UCSD-AML1 (cell line): Measurements from ENCODE around the gene OR2A42.
"Not testable (repeated sequence)": the region's sequence is repeated elsewhere in the genome, so short reads cannot be mapped to it uniquely, and the experiment has no call there.

Source experiments
- DNase-seq: peaks from one replicate; lab custom pipeline; 2025; ENCODE audit not compliant: unreplicated experiment; lab: John Stamatoyannopoulos, UW

The OR2A42 gene, protein sequence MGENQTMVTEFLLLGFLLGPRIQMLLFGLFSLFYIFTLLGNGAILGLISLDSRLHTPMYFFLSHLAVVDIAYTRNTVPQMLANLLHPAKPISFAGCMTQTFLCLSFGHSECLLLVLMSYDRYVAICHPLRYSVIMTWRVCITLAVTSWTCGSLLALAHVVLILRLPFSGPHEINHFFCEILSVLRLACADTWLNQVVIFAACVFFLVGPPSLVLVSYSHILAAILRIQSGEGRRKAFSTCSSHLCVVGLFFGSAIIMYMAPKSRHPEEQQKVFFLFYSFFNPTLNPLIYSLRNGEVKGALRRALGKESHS

DNA sequence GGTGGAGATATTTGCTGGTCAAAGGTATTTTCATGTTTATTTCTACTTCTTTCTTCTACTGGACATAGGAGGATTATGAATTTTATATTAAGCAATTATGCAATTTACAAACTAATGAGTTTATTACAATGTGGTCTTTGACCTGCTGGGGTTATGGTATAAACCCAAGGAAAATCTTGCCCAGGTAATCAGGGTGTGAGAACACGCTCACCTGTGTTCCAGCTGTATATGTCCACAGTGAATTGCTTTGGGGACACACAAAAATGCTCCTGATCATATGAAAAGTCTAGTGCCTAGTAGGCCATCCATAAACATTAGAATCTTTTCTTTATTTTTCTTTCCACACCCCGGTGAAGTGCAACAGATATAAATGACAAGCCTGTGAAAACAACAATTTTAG is at the start of gene OR2A42:
TSS of gene OR2A42 (minus strand) at position 241 of the 400 bp plus-strand sequence. CDS start 6,762 bp downstream, outside the sequence.
- not testable (repeated sequence) for DNase-seq

DNA sequence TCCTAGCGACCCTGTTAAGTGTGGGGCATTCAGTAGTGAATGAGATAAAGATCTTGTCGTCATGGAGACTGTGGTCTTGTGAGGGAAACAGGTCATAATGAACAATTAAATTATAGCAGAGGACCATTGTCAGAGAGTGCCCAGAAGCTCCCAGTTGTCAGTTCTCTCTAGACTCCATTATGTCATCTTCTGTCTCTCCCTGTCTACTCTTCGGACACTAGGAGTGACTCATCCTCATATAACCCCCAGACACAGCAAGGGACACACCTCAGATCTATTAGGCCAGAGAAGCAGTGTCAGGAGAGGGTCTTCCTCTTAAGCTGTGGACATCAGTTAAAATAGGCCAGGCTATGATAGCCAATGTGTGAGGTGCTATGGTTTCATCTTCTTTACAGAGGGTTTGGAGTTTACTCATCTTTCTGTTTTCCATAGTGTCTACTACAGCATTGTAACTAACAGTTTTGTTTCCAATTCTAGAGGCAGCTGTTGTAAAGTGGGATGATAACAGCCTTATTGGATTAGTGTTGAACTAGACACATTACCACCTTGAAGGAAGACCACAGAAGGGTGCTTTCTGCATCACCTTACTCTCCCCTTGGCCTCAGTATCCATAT is 47.9 kb upstream of the OR2A42 start:
- DNase-seq = not testable (repeated sequence)

DNA sequence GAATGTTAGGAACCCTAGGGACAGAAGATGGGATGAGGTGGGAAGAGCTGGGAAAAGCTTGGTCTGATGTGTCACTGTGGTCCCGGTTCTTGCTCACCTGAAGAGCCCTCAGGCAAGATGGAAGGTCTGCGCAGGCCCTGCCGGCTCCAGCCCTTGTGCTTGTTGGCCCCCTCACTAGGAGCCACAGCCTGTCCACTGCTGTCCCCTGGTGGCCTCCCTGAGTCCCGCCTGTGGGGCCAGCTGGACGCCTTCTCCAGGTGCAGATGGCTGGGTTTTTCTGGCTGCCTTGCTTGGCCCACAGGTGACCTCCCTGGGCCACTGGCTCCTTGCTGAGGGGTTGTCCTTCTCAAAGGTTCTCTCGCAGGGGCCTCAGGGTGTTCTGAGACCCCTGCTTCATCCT is 44.3 kb upstream of the OR2A42 start:
- not testable (repeated sequence) for DNase-seq

DNA sequence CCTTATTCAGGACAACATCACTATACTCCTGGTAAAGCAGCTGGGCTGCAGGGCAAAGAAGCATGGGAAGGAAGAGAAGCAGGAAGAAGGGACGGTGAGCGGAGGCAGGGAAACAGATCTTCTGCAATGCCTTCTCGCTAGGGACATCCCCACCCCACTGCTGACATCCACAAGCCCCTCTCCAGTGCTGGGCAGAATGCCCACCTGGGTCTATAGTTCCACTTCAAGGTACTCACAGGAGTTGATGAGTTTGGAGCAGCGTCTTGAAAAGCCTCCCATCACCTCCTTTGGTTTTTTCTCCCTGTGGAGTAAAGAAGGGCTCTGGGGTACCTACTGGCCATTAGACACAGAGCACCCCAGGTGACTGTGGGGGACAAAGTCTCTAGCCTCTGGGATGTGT is 43.1 kb upstream of the OR2A42 start:
- DNase-seq = not testable (repeated sequence)

DNA sequence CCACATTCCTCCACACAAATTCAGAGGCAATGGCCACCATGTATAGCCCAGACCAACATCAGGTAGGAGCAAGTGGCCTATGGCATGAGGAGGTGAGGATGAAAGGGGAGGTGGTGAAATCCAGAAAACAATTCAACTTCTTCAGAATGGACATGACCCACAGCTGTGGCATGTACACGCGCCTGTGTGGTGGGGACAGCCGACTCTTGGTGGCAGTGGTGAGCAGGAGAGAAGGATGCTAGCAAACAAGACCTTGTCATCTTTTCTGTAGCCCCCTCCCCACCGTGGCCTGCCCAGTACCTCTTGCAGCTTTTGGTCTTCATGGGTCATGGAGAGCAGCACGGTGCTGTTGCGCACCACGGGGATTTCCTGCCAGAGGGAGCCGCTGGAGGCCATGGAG is 42.6 kb upstream of the OR2A42 start:
- not testable (repeated sequence) for DNase-seq

DNA sequence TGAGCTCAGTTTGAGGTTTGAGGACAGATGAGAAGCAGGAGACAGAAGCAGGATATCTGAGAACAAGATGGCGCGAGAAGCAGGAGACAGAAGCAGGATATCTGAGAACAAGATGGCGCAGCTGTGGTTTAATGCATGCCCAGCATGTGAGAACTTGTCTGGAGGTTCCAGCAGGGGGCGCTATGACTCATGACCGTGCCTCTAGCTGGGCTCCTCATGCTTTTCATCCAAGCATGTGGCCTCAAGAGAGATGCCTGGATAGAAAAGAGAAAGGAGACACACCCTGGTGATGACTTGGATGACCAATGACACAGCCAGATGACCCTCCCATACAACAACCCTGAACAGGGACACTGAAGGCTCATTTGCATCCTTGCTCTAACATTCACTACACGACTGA is 40.6 kb upstream of the OR2A42 start:
- not testable (repeated sequence) for DNase-seq

DNA sequence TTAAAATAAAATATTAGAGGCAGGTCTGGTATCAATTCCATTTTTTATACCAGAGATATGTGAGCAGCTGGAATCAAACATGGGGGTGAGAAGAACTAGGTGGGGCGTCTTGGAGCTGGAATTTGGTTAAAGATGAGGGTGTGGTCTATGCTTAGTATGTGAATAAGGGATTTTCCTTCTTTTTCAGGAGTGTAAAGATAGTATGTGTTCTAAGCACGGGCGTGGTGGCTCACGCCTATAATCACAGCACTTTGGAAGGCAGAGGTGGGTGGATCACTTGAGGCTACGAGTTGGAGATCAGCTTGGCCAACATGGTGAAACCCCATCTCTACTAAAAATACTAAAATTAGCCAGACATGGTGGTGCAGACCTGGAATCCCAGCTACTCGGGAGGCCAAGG is 35.9 kb upstream of the OR2A42 start:
- DNase-seq = not testable (repeated sequence)

DNA sequence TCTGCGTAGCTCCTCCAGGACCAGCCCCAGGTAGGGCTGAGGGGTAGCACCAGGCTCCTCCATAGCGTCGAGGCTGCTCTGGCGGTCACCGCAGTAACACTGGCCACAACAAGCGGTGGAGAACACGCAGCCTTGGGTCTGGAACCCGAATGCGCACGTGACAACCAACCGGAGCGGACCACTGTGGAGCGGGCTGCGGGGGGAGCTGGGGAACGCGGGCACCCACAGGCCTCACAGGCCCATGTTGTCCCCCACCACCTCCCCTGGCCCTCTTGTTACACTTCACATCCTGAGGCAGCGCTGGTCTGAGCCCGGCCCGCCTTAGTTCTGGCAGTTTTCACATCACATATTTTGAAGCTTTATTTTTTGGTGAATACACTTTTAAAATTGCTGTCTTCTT is 29.8 kb upstream of the OR2A42 start, which contains the start of gene CTAGE8:
TSS of gene CTAGE8 (minus strand) at position 101 of the 400 bp plus-strand sequence. CDS start at position 63, 38 bp downstream.
- DNase-seq = not testable (repeated sequence)

DNA sequence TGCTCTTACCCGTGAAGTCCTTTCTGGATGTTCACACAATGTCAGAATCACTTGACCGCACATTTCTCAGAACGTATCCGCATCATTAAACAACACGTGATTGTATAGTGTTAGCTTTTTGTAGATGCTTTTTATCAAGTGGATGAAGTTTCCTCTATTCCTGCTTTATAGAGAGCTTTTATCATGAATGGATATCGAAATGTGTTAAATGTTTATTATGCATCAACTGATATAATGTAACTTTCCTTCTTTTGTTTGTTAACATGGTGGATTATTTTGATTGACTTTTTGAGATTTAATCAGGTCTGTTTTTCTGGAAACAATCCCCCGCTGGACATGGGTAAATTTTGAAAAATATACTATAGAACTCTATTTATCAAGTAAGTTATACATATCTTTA is 25.3 kb upstream of the OR2A42 start, which contains the start of gene OR2A7:
TSS of gene OR2A7 (minus strand) at position 101 of the 400 bp plus-strand sequence. CDS start 5,164 bp downstream, outside the sequence.
- not testable (repeated sequence) for DNase-seq

DNA sequence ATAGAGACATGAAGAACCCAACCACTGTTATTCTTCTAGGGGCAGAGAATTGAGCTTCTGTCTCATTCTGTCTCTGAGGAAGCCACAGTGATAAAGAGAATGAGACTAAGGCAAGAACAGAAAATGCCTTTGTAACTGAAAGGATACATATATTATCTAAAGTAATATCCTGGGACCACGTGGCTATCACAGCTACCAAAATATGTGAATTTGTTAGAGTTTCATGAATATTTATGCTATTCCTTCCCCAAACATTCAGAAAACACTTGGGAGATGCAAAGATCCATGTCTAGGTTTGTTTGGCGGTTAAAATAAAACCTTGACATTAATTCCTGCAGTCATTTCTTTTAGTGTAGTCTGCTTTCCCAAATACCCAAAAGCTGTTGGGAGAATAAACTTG is 22.7 kb upstream of the OR2A42 start:
- DNase-seq = not testable (repeated sequence)

DNA sequence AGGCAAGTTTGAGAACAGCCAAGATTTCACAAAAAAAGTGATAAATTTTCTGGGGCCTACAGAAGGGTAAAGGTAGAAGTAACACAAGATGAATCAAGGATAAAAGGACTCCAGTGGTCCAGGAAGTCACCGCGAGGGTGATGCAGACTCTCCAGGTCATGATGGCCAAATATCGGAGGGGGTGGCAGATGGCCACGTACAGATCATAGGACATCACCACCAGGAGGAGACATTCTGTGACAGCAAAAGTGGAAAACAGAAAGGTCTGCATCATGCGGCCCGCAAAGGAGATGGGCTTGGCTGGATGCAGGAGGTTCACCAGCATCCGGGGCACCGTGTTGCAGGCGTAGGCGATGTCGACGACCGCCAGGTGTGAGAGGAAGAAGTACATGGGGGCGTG is 19.7 kb upstream of the OR2A42 start:
- DNase-seq = not testable (repeated sequence)

DNA sequence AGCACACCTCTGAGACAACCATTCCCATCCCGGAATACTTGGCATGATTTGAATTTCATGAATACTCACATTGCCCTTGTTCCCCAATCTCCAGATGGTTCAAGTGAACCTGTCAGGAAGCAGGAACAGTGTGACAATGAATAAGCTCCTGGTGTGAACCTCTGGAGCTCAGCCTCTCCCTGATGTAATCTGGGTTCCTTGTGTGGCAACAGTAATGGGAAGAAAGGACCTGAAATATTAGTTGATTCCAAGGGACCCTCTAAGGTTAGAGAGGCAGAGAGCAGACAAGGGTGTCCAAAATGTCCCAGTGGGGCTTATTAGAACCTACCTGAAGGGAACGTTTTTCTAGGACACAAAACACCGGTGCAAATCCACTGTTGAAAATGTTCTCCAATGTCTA is 16.7 kb upstream of the OR2A42 start:
- DNase-seq = no peak

DNA sequence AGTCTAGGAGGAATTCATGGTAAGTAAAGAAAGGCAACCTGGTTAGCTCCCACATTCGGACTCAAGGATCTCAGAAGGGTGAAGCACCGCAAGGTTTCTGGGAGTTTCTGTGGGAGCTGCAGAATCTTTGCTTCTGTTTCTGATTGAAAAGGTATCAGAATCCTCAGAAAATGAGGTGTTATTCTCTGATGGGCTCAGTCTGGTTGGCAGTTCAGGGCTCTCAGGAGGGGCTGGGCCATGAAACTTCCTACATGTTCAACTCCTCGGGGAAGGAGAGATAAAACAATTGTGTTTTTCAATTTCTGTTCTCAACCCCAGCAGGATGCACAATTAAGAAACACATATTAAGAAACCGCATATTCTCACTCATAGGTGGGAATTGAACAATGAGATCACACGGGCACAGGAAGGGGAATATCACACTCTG is 16.1 kb upstream of the OR2A42 start:
- no peak for DNase-seq

DNA sequence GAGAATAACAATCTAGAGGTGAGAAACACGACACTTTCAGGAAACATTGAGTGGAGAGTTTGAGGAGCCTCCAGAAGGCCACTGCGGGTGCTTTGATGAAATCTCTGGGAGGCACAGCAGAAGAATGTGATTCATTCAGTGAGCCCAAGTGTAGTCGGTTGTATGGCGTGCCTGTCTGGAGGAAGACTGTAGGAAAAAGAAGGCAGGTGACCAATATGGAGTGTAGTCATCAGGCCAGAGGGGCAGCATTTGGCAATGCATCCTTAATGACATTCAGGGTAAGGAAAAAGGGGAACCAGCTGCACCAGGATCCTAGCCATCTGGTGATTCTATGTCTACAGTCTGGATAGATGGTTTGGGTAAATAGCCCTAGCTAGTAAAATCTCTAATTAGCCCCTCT is 12.9 kb upstream of the OR2A42 start:
- not testable (repeated sequence) for DNase-seq

DNA sequence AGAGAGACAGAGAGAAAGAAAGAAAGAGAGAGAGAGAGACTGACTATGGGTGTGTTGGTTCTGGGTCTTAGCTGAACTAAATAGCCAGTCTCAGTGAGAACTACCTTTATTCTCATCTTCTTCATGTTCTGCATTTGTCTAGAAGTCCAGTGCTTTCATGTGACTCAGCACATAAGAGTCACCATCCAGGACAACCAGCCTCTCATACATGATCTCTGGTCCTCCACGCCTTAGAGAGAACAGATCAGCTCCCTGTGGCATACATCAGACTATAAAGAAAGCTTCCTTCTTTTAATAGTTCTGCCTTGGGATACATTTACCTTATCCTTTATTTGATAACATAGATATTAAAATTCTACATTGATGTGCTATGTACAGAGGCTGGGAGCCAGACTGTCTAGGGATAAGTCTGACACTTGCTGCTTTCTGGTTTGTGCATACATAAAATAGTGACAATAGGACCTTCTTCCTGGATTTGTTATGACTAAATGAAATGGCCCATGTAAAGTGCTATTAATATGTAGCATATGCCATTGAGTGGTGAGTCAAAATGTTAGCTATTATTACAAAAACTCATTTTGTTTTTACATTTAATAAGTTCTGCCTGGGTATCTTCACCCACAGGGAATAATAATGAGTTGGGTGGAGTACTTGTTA is 8.4 kb upstream of the OR2A42 start:
- DNase-seq = not testable (repeated sequence)

DNA sequence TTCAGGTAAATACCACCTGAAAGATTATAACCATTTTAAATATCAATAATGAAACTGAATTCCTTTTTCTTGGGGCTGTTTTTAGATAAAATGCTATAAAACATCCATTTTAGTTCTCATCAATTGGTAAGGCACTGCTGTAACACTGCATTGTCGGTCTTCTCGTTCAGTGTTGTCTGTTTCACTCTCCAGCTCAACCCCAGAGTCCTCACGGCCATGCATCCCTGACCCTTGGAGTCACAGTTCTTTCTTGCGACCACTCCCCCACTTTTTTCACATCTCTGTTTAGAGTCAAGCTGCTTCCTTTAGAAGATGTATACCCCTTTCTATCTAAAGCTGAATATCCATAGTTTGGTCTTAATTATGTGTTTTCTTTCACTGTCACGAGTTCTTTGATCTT is 7.6 kb upstream of the OR2A42 start:
- not testable (repeated sequence) for DNase-seq

DNA sequence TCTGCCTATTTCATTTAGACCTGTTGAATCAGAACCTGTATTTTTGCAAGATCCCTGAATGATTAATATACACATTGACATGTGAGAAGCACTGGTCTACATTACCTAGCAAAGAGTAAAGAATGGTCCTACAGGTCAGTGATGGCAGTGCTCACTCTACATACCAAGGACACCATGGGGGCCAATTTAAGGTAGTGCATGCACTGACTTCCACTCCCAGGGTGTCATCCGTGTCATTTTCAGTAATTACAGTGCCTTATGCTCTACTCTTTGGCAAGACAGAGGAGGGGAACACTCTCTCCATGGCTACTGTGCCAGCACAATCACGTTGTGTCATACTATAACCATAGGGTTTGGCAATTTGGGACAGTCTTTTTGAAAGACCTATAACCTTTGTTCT is 6.0 kb upstream of the OR2A42 start:
- not testable (repeated sequence) for DNase-seq

DNA sequence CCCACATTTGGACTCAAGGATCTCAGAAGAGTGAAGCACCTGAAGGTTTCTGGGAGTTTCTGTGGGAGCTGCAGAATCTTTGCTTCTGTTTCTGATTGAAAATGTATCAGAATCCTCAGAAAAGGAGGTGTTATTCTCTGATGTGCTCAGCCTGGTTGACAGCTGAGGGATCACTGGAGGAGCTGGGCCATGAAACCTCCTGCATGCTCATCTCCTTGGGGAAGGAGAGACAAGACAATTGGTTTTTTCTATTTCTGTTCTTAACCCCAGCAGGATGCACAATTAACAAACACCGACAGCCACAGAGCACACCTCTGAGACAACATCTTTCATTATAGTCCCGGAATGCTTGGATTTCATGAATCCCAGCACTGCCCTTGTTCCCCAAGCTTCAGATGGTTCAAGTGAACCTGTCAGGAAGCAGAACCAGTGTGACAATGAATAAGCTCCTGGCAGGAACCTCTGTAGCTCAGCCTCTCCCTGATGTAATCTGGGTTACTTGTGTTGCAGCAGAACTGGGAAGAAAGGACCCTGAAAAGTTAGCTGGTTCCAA is 799 bp downstream of the OR2A42 start:
- DNase-seq = not testable (repeated sequence)

DNA sequence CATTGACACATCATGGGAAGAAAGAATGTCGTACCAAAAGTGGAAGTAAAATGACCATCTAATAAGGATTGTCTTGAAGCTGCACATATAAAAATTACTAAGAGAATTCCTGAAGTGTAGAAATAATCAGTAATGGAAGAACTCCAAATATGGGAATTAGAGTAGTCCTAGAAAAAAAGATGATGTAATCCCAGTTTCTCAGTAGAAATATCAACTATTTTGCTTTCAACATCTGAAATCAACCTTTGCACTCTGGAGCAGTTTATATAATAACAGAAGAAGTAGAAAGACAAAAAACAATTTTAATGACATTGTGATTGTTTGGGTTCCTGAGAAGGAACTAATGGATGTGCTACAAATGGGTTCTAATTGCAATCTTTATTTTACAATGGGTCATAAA is 6.4 kb downstream of the OR2A42 start:
- DNase-seq = not testable (repeated sequence)

DNA sequence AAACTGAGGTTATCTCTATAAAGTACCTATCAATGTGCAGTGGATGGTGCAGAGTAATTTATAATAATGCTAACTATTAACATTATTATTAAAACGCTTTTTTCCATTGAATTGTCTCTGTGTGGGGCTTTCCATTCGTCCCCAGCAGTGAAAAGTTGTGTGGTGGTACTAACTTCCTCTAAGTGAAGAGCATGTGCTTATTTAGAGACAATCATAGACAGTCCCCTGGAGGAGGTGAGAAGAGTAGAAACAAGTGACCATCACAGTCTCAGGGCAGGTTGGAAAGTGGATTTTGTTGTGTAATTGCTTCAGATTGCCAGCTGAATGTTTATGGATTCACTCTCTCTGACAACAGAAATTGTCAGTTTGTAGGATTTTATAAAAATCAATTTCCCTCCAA is 8.4 kb downstream of the OR2A42 start:
- not testable (repeated sequence) for DNase-seq

DNA sequence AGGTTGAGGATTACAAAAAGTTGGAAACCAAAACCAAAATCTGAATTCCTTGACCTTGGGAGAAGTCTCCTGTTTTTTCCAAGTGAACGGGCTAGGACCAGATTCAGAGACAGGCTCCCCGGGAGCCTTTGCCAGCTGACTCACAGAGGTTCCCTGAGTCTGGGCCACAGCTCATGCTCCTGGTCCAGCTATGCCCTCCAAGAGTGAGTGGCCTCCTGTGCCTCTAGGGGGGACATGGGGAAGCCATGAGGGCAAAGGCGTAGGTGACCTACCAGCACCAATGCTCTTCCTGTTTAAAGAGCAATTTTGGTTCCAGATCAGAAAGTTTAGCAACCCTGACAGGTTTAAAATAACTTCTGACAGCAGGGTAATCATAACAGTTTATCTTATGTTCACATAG is 10.6 kb downstream of the OR2A42 start:
- DNase-seq = not testable (repeated sequence)
